ENCODE results near the gene GCSH. TPM values are rescaled to one million over a fixed set of nuclear protein-coding genes. Genes with fewer than 3 reads are reported as not detected.

GCSH gene
- total RNA-seq = 10 to 100 TPM; 16.3 to 21.0 TPM
- polyA plus RNA-seq = 10 to 100 TPM; 22.3 to 31.5 TPM
- long read RNA-seq, donor 1, transcript GCSH-201 (5 exons, 1,597 nt) = major isoform, 23 of 23 reads
- long read RNA-seq, donor 1, partial matches to known transcripts = 0 of 23 reads
- long read RNA-seq, donor 1, other reads (novel, unspliced or antisense) = 0 of 23 reads
- long read RNA-seq, donor 2, transcript GCSH-201 (5 exons, 1,597 nt) = major isoform, 9 of 11 reads
- long read RNA-seq, donor 2, partial matches to known transcripts = 0 of 11 reads
- long read RNA-seq, donor 2, other reads (novel, unspliced or antisense) = 0 of 11 reads
- long read RNA-seq, donor 3, transcript GCSH-201 (5 exons, 1,597 nt) = major isoform, 12 of 15 reads
- long read RNA-seq, donor 3, partial matches to known transcripts = 0 of 15 reads
- long read RNA-seq, donor 3, other reads (novel, unspliced or antisense) = 0 of 15 reads
- long read RNA-seq, donor 4, transcript GCSH-201 (5 exons, 1,597 nt) = major isoform, 13 of 14 reads
- long read RNA-seq, donor 4, partial matches to known transcripts = 0 of 14 reads
- long read RNA-seq, donor 4, other reads (novel, unspliced or antisense) = 0 of 14 reads
- long read RNA-seq, donor 5, transcript GCSH-201 (5 exons, 1,597 nt) = major isoform, 31 of 31 reads
- long read RNA-seq, donor 5, partial matches to known transcripts = 0 of 31 reads
- long read RNA-seq, donor 5, other reads (novel, unspliced or antisense) = 0 of 31 reads

GRCh38 chr16:81095953-81096714, at the start of gene GCSH:
GCSH (minus strand) TSS chr16:81096395; CDS start chr16:81096278, 117 bp downstream.
- Histone ChIP-seq H3K4me1 (ENCODE audit: control insufficient read depth in 5 of 5, insufficient read depth in 5 of 5, low read length in 5 of 5) (peaks cover 0 to 4% (median 0%) of the 10 kb centered on the region in 5 donors), H3K9ac (ENCODE audit: insufficient read depth in 1 of 2, low read length in 2 of 2) (peak within 1 kb of the TSS; percentile 61 to 65), H3K9me3 (ENCODE audit: control insufficient read depth in 4 of 4, insufficient read depth in 3 of 4, low read length in 3 of 4) (no peaks in the 10 kb centered on the region), H3K36me3 (ENCODE audit: control insufficient read depth in 4 of 4, insufficient read depth in 4 of 4, low read length in 4 of 4) (no peaks in the 10 kb centered on the region), H3K27ac (ENCODE audit: low read depth in 1 of 2, low read length in 1 of 2) (peak within 1 kb of the TSS; percentile 79 to 84), H3K27me3 (ENCODE audit: control insufficient read depth in 3 of 3, insufficient read depth in 3 of 3, low read length in 2 of 3) (no peaks in the 10 kb centered on the region), H3K4me3 (peak within 1 kb of the TSS; percentile 69)
- 0 to 5% methylated on average over 54 to 78 of the region's 83 CpGs for WGBS, 2 donors
- ATAC-seq (ENCODE audit: insufficient read depth, low FRiP score) (peak; percentile 99), DNase-seq (peak; percentile 99 to 100 (median 100))
- TF ChIP-seq, protein P1, sequence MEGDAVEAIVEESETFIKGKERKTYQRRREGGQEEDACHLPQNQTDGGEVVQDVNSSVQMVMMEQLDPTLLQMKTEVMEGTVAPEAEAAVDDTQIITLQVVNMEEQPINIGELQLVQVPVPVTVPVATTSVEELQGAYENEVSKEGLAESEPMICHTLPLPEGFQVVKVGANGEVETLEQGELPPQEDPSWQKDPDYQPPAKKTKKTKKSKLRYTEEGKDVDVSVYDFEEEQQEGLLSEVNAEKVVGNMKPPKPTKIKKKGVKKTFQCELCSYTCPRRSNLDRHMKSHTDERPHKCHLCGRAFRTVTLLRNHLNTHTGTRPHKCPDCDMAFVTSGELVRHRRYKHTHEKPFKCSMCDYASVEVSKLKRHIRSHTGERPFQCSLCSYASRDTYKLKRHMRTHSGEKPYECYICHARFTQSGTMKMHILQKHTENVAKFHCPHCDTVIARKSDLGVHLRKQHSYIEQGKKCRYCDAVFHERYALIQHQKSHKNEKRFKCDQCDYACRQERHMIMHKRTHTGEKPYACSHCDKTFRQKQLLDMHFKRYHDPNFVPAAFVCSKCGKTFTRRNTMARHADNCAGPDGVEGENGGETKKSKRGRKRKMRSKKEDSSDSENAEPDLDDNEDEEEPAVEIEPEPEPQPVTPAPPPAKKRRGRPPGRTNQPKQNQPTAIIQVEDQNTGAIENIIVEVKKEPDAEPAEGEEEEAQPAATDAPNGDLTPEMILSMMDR (IDR thresholded peaks at IDR 0.05; ENCODE audit: control extremely low read depth, extremely low read depth) = no peak

DNA sequence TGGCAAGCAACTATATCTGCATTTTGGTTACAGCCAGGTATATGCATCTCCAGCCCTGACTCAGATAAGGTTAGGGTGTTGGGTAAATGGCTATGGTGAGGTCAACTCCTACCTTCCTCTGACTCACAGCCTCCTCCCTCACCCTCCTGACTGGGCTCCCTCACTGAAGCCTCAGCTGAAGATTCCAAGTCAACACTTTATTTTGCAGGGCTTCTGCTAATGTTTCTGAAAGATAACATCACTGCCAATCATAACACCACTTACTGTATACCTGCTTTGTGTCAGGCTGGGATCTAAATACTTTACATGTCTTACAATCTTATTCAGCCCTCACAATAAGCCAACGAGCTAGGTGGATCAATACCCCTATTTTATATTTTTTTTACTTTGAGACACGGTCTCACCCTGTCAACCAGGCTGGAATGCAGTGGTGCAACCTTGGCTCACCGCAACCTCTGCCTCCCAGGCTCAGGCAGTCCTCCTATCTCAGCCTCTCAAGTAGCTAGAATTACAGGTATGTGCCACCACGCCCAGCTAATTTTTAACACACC, 47.8 kb upstream of the GCSH start:
- H3K9me3 ChIP-seq (ENCODE audit: control insufficient read depth in 4 of 4, insufficient read depth in 3 of 4, low read length in 3 of 4) = no peaks in the 10 kb centered on the region
- TF ChIP-seq, protein P1 (IDR thresholded peaks at IDR 0.05; ENCODE audit: control extremely low read depth, extremely low read depth) = no peak
- WGBS, 2 donors = 57 to 78% methylated on average over 4 of the region's 4 CpGs
- H3K27me3 ChIP-seq (ENCODE audit: control insufficient read depth in 3 of 3, insufficient read depth in 3 of 3, low read length in 2 of 3) = no peaks in the 10 kb centered on the region
- no peak overlapping the region for H3K9ac ChIP-seq (ENCODE audit: insufficient read depth in 1 of 2, low read length in 2 of 2)
- H3K27ac ChIP-seq (ENCODE audit: low read depth in 1 of 2, low read length in 1 of 2) = no peak overlapping the region
- no peak for ATAC-seq (ENCODE audit: insufficient read depth, low FRiP score)
- H3K4me1 ChIP-seq (ENCODE audit: control insufficient read depth in 5 of 5, insufficient read depth in 5 of 5, low read length in 5 of 5) = no peaks in the 10 kb centered on the region
- no peaks in the 10 kb centered on the region for H3K36me3 ChIP-seq (ENCODE audit: control insufficient read depth in 4 of 4, insufficient read depth in 4 of 4, low read length in 4 of 4)
- DNase-seq = no peak
- H3K4me3 ChIP-seq = no peak overlapping the region

DNA sequence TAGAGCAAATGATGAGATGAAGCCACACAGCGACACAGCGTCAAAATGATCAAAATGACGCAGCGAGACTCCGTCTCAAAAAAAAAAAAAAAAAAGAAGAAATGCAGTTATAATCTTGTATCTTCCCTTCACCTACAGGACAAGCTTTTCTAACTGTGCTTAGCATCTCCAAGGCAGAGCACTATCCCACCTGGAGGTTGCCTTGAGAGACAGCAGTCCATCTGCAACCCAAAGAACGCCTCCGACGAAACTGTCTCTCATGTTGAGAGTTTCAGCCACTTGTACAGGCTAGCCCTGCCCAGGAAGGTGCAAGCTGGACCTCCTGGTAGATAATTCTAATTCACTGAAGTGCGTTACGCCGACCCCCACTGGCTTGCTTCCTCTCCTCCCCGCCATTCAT, 46.7 kb upstream of the GCSH start:
- no peak for ATAC-seq (ENCODE audit: insufficient read depth, low FRiP score)
- TF ChIP-seq, protein P1 (IDR thresholded peaks at IDR 0.05; ENCODE audit: control extremely low read depth, extremely low read depth) = no peak
- 75 to 83% methylated on average over 12 of the region's 12 CpGs for WGBS, 2 donors

More for the DNA sequence above, 46.7 kb upstream of the GCSH start:
- Histone ChIP-seq H3K4me1 (ENCODE audit: control insufficient read depth in 5 of 5, insufficient read depth in 5 of 5, low read length in 5 of 5) (no peaks in the 10 kb centered on the region), H3K36me3 (ENCODE audit: control insufficient read depth in 4 of 4, insufficient read depth in 4 of 4, low read length in 4 of 4) (no peaks in the 10 kb centered on the region), H3K9me3 (ENCODE audit: control insufficient read depth in 4 of 4, insufficient read depth in 3 of 4, low read length in 3 of 4) (no peaks in the 10 kb centered on the region), H3K27me3 (ENCODE audit: control insufficient read depth in 3 of 3, insufficient read depth in 3 of 3, low read length in 2 of 3) (no peaks in the 10 kb centered on the region), H3K9ac (ENCODE audit: insufficient read depth in 1 of 2, low read length in 2 of 2) (no peak overlapping the region), H3K27ac (ENCODE audit: low read depth in 1 of 2, low read length in 1 of 2) (no peak overlapping the region), H3K4me3 (no peak overlapping the region)
- no peak for DNase-seq

All from lung (tissue), 16 donors.